HCT116 (cell line): ENCODE data around the gene SYNE1. TPM values are rescaled to one million over a fixed set of nuclear protein-coding genes. Genes with fewer than 3 reads are reported as not detected.

ENCODE experiments used
- ATAC-seq: fragments of 200-7000 bp; cut with Tn5 transposase; 2 replicates; pipeline ENCODE4 v1.9.1; 2020; ENCODE audit warnings: mild to moderate bottlenecking, moderate library complexity
- BruUV-seq: library from RNA; stranded (reverse); fragments of 400-500 nt; replicated peaks from 2 replicates; lab custom pipeline; 2021; lab: Mats Ljungman, UMichigan
- CTCF ChIA-PET: fragments of 300-600 bp; sonication (Branson Sonifier 250); formaldehyde crosslinking; loops from one replicate; lab custom pipeline; 2021; ENCODE audit warnings: antibody characterized with exemption; lab: Charles Lee
- POLR2A ChIA-PET: fragments of 300-600, 350-600 bp; sonication (Branson Sonifier 250); formaldehyde crosslinking; loops from one replicate; lab custom pipeline; 2021; ENCODE audit warnings: antibody characterized with exemption; lab: Charles Lee
- RAD21 ChIA-PET, 2 experiments: fragments of 300-600 bp; sonication (Branson Sonifier 250); formaldehyde crosslinking; loops; one replicate each; lab custom pipeline; 2023; ENCODE audit warnings: low total read pairs in 2 of 2; ENCODE audit not compliant: uncharacterized antibody in 2 of 2, unreplicated experiment in 2 of 2, low non-redundant PET in 1 of 2; lab: Charles Lee
- DNase-seq: peaks from one replicate; pipeline ENCODE4 v3.0.0-alpha.2; 2010; ENCODE audit warnings: low read depth, low spot score
- H2AFZ ChIP-seq: fragments of 200-600 bp; shearing (Covaris generic), sonication (generic); 2 replicates; pipeline ENCODE4 v1.6.1; 2017; ENCODE audit warnings: low read depth, mixed run types, mixed read lengths, antibody characterized with exemption, low read length; ENCODE audit not compliant: poor library complexity, severe bottlenecking
- H3K27ac ChIP-seq: 2 replicates; pipeline ENCODE4 v1.5.1; 2012; ENCODE audit warnings: low read depth, low read length
- H3K27me3 ChIP-seq: fragments of 200-600 bp; sonication (generic); 2 replicates; pipeline ENCODE4 v1.6.1; 2016; ENCODE audit warnings: mixed run types, low read length, mixed read lengths; ENCODE audit not compliant: insufficient read depth
- H3K36me3 ChIP-seq, 2 experiments: fragments of 200-500 bp in 1 of 2; fragments of 200-600 bp in 1 of 2; sonication (Bioruptor generic) in 1 of 2; sonication (generic) in 1 of 2; 2 replicates each; pipeline versions ENCODE4 v1.5.1 to v1.6.1; 2014 to 2016; ENCODE audit warnings: low read length in 2 of 2, inconsistent platforms in 1 of 2, mixed read lengths in 1 of 2, mixed run types in 1 of 2; ENCODE audit not compliant: insufficient read depth in 2 of 2, control insufficient read depth in 1 of 2
- H3K4me1 ChIP-seq, 2 experiments: fragments of 200-600 bp in 1 of 2; sonication (generic) in 1 of 2; 2 replicates each; pipeline versions ENCODE4 v1.5.1 to v1.6.1; 2012 to 2017; ENCODE audit warnings: low read length in 2 of 2, inconsistent platforms in 1 of 2, mild to moderate bottlenecking in 1 of 2, mixed read lengths in 1 of 2, mixed run types in 1 of 2, moderate library complexity in 1 of 2; ENCODE audit not compliant: insufficient read depth in 2 of 2, control insufficient read depth in 1 of 2
- H3K4me2 ChIP-seq: fragments of 200-600 bp; sonication (generic); 2 replicates; pipeline ENCODE4 v1.6.1; 2017; ENCODE audit warnings: mixed run types, low read length, mixed read lengths
- H3K4me3 ChIP-seq, 2 experiments: fragments of 200-600 bp in 1 of 2; sonication (generic) in 1 of 2; replicated peaks in 1 of 2; 2 replicates each; pipeline ENCODE4 v1.5.1; 2011 to 2016; ENCODE audit warnings: low read length in 2 of 2, control low read depth in 1 of 2, low read depth in 1 of 2, mild to moderate bottlenecking in 1 of 2, mixed read lengths in 1 of 2, mixed run types in 1 of 2
- H3K79me2 ChIP-seq: fragments of 200-600 bp; sonication (generic); 2 replicates; pipeline ENCODE4 v1.6.1; 2017; ENCODE audit warnings: mild to moderate bottlenecking, mixed run types, low read length, moderate library complexity, mixed read lengths; ENCODE audit not compliant: insufficient read depth
- H3K9ac ChIP-seq: fragments of 200-600 bp; sonication (generic); 2 replicates; pipeline ENCODE4 v1.6.1; 2016; ENCODE audit warnings: low read length, mixed read lengths
- H3K9me2 ChIP-seq: fragments of 200-600 bp; sonication (generic), shearing (Covaris generic); 2 replicates; pipeline ENCODE4 v1.6.1; 2017; ENCODE audit warnings: mixed run types, mild to moderate bottlenecking, moderate library complexity; ENCODE audit not compliant: insufficient read depth
- H3K9me3 ChIP-seq, 2 experiments: fragments of 200-500 bp in 1 of 2; fragments of 200-600 bp in 1 of 2; sonication (Bioruptor generic) in 1 of 2; sonication (generic) in 1 of 2; 2 replicates each; pipeline ENCODE4 v1.6.1; 2014 to 2017; ENCODE audit warnings: low read length in 2 of 2, mixed read lengths in 2 of 2, inconsistent platforms in 1 of 2, low read depth in 1 of 2, mild to moderate bottlenecking in 1 of 2, mixed run types in 1 of 2, moderate library complexity in 1 of 2; ENCODE audit not compliant: control insufficient read depth in 1 of 2, insufficient read depth in 1 of 2
- H4K20me1 ChIP-seq: fragments of 200-600 bp; sonication (generic), shearing (Covaris generic); 2 replicates; pipeline ENCODE4 v1.6.1; 2017; ENCODE audit warnings: mixed run types, mild to moderate bottlenecking, moderate library complexity; ENCODE audit not compliant: insufficient read depth
- CBX3 ChIP-seq: IDR thresholded peaks from 2 replicates; pipeline ENCODE4 v1.6.1; 2012; ENCODE audit warnings: low read depth
- CEBPB ChIP-seq: IDR thresholded peaks from 2 replicates; pipeline ENCODE4 v1.6.1; 2012; ENCODE audit warnings: low read depth
- EGR1 ChIP-seq: IDR thresholded peaks from 2 replicates; pipeline ENCODE4 v1.6.1; 2012; ENCODE audit warnings: low read depth
- ELF1 ChIP-seq: IDR thresholded peaks from 2 replicates; pipeline ENCODE4 v1.6.1; 2012; ENCODE audit warnings: low read depth, borderline replicate concordance
- EZH2 ChIP-seq: fragments of 200-600 bp; sonication (generic); IDR thresholded peaks from 2 replicates; pipeline ENCODE4 v1.6.1; 2017; ENCODE audit warnings: antibody characterized with exemption, mixed run types
- EZH2phosphoT487 ChIP-seq: fragments of 200-600 bp; IDR thresholded peaks from 2 replicates; pipeline ENCODE4 v1.6.1; 2018; ENCODE audit warnings: antibody characterized with exemption, borderline replicate concordance
- FOSL1 ChIP-seq: IDR thresholded peaks from 2 replicates; pipeline ENCODE4 v1.6.1; 2012; ENCODE audit warnings: low read depth
- JUND ChIP-seq: IDR thresholded peaks from 2 replicates; pipeline ENCODE4 v1.6.1; 2012
- POLR2A ChIP-seq: IDR thresholded peaks from 2 replicates; pipeline ENCODE4 v1.7.0; 2011; ENCODE audit warnings: borderline replicate concordance; ENCODE audit not compliant: insufficient read depth, insufficient read length; ENCODE audit errors: extremely low read depth
- RAD21 ChIP-seq: IDR thresholded peaks from 2 replicates; pipeline ENCODE4 v1.6.1; 2012; ENCODE audit warnings: low read depth, mild to moderate bottlenecking
- SP1 ChIP-seq: IDR thresholded peaks from 2 replicates; pipeline ENCODE4 v1.6.1; 2012; ENCODE audit warnings: low read depth
- SRF ChIP-seq: IDR thresholded peaks from 2 replicates; pipeline ENCODE4 v1.6.1; 2012; ENCODE audit warnings: low read depth
- TCF7L2 ChIP-seq: IDR thresholded peaks from 2 replicates; pipeline ENCODE4 v1.7.0; 2011; ENCODE audit warnings: borderline replicate concordance, inconsistent platforms; ENCODE audit not compliant: insufficient read depth, insufficient read length; ENCODE audit errors: extremely low read depth
- YY1 ChIP-seq: IDR thresholded peaks from 2 replicates; pipeline ENCODE4 v1.6.1; 2011; ENCODE audit warnings: low read length, low read depth, moderate library complexity, mild to moderate bottlenecking; ENCODE audit not compliant: insufficient replicate concordance; ENCODE audit errors: extremely low read depth
- intact Hi-C: fragments of 100-400 bp; cut with micrococcal nuclease; formaldehyde crosslinking; loops from 2 replicates; pipeline ENCODE4 v1.10.0; 2022
- total RNA-seq: library from RNA; stranded (reverse); gene quantifications from one replicate; pipeline ENCODE4 v1.2.1, GENCODE V29; 2021; ENCODE audit not compliant: unreplicated experiment
- TF ChIP-seq, protein P1 (sequence below): IDR thresholded peaks from 2 replicates; pipeline ENCODE4 v1.6.1; 2012; ENCODE audit warnings: low read depth
- TF ChIP-seq, protein P2 (sequence below): IDR thresholded peaks from 2 replicates; pipeline ENCODE4 v1.6.1; 2012
- TF ChIP-seq, protein P3 (sequence below): IDR thresholded peaks from 2 replicates; pipeline ENCODE4 v1.6.1; 2011; ENCODE audit warnings: mild to moderate bottlenecking, low read length, moderate library complexity; ENCODE audit not compliant: insufficient replicate concordance; ENCODE audit errors: extremely low read depth

The SYNE1 gene
- total RNA-seq, 1 experiment from 2014 or later, result 5.4 TPM

DNA sequence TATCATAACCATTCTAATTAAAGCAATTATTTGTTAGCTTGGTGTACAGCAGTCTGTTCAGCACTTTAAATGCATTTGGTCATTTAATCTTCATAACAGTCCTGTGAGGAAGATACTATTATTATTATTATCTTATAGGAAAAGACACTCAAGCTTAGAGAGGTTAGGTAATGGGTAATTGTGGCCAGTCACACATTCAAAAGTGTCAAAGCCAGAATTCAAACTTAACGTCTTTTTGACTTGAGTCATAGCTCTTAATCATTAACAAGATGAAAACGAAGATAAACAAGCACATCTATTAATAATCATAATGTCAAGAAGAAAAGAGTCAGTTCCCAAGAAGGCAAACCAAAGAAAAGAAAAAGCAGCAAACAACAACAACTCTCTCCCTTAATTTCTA is 251.0 kb downstream of the SYNE1 start:
- H3K36me3 ChIP-seq, result no peaks in the 10 kb centered on the region
- no peaks in the 10 kb centered on the region for H4K20me1 ChIP-seq
- no peaks in the 10 kb centered on the region for H3K27me3 ChIP-seq
- ChIA-PET POLR2A (no interaction called here), CTCF (no interaction called here)
- H3K4me1 ChIP-seq, result peaks cover 0 to 10% of the 10 kb centered on the region in 2 experiments; a peak in 2 of 4 replicates
- ATAC-seq (no peak), DNase-seq (no peak)
- no peak overlapping the region for H3K27ac ChIP-seq
- BruUV-seq, result no TSS peak
- no peaks in the 10 kb centered on the region for H3K79me2 ChIP-seq
- H3K9ac ChIP-seq, result no peak overlapping the region
- no peaks in the 10 kb centered on the region for H3K9me3 ChIP-seq
- H3K9me2 ChIP-seq, result no peaks in the 10 kb centered on the region
- no peak overlapping the region for H3K4me2 ChIP-seq
- TF ChIP-seq SRF, result no peak
- TF ChIP-seq RAD21, result no peak
- TF ChIP-seq EZH2, result no peak
- no peak for TF ChIP-seq ELF1
- no peak for TF ChIP-seq EZH2phosphoT487
- TF ChIP-seq, protein P1, sequence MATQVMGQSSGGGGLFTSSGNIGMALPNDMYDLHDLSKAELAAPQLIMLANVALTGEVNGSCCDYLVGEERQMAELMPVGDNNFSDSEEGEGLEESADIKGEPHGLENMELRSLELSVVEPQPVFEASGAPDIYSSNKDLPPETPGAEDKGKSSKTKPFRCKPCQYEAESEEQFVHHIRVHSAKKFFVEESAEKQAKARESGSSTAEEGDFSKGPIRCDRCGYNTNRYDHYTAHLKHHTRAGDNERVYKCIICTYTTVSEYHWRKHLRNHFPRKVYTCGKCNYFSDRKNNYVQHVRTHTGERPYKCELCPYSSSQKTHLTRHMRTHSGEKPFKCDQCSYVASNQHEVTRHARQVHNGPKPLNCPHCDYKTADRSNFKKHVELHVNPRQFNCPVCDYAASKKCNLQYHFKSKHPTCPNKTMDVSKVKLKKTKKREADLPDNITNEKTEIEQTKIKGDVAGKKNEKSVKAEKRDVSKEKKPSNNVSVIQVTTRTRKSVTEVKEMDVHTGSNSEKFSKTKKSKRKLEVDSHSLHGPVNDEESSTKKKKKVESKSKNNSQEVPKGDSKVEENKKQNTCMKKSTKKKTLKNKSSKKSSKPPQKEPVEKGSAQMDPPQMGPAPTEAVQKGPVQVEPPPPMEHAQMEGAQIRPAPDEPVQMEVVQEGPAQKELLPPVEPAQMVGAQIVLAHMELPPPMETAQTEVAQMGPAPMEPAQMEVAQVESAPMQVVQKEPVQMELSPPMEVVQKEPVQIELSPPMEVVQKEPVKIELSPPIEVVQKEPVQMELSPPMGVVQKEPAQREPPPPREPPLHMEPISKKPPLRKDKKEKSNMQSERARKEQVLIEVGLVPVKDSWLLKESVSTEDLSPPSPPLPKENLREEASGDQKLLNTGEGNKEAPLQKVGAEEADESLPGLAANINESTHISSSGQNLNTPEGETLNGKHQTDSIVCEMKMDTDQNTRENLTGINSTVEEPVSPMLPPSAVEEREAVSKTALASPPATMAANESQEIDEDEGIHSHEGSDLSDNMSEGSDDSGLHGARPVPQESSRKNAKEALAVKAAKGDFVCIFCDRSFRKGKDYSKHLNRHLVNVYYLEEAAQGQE, result no peak
- no peak for TF ChIP-seq TCF7L2
- TF ChIP-seq, protein P2, sequence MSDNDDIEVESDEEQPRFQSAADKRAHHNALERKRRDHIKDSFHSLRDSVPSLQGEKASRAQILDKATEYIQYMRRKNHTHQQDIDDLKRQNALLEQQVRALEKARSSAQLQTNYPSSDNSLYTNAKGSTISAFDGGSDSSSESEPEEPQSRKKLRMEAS, result no peak
- no peak for TF ChIP-seq JUND
- TF ChIP-seq EGR1, result no peak
- no peak for TF ChIP-seq POLR2A
- TF ChIP-seq SP1, result no peak
- no peak for TF ChIP-seq CEBPB
- TF ChIP-seq, protein P3, sequence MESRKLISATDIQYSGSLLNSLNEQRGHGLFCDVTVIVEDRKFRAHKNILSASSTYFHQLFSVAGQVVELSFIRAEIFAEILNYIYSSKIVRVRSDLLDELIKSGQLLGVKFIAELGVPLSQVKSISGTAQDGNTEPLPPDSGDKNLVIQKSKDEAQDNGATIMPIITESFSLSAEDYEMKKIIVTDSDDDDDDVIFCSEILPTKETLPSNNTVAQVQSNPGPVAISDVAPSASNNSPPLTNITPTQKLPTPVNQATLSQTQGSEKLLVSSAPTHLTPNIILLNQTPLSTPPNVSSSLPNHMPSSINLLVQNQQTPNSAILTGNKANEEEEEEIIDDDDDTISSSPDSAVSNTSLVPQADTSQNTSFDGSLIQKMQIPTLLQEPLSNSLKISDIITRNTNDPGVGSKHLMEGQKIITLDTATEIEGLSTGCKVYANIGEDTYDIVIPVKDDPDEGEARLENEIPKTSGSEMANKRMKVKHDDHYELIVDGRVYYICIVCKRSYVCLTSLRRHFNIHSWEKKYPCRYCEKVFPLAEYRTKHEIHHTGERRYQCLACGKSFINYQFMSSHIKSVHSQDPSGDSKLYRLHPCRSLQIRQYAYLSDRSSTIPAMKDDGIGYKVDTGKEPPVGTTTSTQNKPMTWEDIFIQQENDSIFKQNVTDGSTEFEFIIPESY, result no peak
- TF ChIP-seq FOSL1, result no peak
- TF ChIP-seq CBX3, result no peak
- TF ChIP-seq YY1, result no peak
- TF ChIP-seq, all 23 proteins: peak for 0
- RAD21 ChIA-PET, result no interaction called here
- intact Hi-C loops, result no loop called here
- H3K4me3 ChIP-seq, result no peak overlapping the region
- peak overlapping the region; percentile 13 for H2AFZ ChIP-seq
